Activated T-cell treated with anti-CD3 and anti-CD28 coated beads, Interleukin-2, amount 50 U/mL, for 1 hour (primary cell): Measurements from ENCODE around the gene SLC25A5.
A peak's percentile ranks its signal among the peaks of the same experiment; 100 is the strongest.
"Not testable (repeated sequence)": the region's sequence is repeated elsewhere in the genome, so short reads cannot be mapped to it uniquely, and the experiment has no call there.

Experiments used
- DNase-seq: peaks from one replicate; pipeline ENCODE4 v3.0.0-alpha.2; 2020

The SLC25A5 gene

DNA sequence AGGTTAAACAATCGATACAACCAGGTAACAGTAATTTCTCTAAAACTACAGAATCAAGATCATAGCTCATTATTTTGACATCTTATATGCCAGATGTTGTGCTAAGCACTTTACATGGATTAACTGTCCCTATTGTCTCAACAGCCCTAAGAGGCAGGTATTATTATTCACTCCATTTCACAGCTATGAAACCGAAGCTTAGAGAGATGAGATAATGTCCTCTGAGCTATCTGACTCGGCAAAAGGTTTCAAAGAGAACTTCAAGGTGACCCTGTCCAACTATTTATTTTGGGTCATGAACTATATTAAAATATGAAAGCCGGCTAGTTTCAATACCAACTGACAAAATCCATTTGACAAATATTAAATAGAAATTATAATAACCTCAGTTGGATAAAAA is 10.3 kb downstream of the SLC25A5 start:
- no peak for DNase-seq

DNA sequence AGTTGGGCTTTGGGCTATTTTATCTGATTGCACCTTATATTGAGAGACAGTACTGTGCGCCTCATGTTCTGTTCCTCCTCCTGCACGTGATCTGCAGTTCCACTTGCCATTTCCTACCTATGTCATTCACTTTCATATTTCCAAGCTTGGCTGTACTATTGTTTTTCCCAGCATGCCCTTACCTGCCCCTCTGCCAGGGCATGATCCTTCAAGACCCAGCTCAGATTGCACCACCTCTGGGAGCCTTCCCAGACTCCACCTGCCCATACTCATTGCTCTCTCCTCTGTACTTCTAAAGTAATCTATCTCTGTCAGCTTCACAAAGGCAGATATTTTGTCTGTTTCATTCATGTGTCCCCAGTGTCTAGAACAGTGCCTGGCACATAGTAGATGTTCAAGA is 11.6 kb downstream of the SLC25A5 start:
- DNase-seq, result no peak

DNA sequence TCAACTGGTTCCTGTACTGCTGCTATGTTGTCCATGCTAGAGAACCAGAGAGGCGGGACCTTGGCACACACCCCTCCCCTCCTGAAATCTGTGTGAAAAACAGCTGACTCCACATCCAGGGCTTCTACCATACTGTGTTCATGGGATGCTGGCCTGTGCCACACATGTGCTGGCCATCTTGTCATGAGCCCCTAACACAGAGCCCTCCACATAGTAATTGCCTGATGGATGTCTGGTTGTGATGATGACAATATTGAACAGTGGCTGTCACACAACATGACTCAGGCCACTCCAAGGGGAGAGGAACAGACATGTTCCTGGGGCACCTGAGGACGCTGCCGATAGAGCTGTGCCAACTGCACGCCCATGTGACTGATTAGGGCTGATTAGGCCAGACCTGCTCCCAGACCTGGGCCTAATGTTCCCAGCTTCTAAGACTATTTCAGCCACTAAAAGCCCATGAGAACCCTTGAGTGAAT is 13.1 kb downstream of the SLC25A5 start:
- no peak for DNase-seq

DNA sequence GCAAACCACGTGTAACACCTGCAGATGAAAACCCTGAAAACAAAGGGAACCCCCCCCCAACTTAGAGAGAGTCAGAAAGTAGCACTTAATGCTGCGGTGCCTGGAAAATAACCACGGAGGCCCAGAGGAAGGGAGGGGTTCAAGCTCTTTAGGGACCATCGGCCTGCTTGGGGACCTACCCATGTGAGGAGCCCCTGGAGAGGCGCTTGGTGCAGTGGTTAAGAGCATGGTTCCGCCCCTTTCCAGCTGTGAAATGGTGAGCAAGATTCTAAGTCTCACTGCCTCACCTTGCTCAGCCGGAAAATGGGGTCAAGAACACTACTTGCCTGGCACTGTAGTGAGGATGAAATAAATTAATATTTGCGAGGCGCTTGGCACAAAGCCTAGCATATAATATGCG is 13.8 kb downstream of the SLC25A5 start:
- no peak for DNase-seq

DNA sequence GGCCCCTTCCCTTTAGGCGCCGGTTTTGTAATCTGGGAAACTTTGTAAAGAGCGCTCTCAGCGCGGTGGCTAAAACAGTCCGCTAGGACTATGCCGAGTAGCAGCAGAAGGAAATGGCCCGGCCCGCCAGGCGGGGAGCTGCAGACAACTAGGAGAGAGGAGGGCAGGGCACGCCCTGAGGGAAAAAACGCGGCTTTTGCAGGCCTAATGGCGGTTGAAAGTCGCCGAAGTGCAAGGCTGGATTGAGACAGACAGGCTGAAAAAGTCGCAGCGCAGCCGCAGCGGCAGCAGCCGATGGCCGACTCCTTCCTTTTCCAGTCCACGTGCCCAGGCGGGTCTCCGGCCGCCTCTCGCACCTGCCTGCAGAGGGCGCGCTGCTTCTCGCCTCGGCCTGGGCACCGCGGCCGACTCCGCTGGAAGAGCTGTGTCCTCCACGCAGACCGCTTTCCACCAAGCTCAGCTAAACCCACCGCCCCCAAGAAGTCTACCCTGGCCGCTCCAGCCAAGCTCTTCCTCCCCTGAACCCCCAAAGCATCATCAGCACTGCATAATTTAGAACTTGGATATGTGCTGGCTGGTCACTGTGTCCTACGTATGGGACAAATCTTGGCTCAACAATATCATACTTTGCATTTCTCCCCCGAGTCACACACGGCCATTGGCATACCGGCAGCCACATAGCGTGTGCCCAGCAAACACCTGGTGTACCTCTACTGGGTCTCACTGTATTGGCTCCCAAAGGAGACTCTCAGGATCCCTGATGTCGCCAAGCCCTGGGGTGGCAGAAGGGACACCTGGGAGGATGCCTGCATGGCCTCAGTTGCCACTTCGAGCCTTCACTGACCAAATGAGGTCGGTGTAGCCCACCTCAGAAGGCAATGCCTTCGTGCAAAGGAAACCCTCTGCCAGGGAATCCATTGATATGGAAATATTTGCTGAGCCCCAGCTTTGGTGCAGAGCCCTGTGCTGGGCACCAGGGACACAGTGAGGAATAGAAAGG is 14.5 kb downstream of the SLC25A5 start:
- DNase-seq, result peak; percentile 71

DNA sequence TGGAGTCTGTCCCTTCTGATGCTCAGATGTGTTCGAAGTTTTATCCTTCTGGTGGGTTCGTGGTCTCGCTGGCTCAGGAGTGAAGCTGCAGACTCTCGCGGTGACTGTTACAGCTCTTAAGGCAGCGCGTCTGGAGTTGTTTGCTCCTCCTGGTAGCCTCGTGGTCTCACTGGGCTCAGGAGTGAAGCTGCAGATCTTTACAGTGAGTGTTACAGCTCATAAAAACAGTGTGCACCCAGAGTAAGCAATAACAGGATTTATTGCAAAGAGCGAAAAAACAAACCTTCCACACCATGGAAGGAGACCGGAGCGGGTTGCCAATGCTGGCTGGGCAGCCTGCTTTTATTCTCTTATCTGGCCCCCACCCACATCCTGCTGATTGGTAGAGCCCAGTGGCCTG is 18.5 kb downstream of the SLC25A5 start:
- no peak for DNase-seq

DNA sequence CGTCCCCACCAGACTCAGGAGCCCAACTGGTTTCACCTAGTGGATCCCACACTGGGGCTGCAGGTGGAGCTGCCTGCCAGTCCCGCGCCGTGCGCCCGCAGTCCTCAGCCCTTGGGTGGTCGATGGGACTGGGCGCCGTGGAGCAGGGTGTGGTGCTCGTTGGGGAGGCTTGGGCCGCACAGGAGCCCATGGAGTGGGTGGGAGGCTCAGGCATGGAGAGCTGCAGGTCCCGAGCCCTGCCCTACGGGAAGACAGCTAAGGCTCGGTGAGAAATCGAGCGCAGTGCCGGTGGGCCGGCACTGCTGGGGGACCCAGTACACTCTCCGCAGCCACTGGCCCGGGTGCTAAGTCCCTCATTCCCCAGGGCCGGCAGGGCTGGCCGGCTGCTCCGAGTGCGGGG is 19.5 kb downstream of the SLC25A5 start:
- not testable (repeated sequence) for DNase-seq

DNA sequence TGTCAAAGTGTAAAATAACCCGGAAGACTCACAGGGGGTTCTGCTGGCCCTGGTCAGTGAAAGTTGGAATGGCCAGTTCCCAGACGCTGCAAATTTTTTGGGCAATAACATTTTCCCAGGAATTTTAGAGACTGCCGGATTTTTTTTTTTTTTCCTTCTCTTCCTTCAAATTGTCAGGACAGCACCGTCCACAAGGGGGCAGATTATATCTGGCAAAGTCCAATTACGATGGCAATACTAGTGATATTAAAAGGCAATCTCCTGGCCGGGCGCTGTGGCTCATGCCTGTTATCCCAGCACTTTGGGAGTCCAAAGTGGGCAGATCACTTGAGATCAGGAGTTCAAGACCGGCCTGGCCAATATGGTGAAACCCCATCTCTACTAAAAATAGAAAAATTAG is 20.5 kb downstream of the SLC25A5 start:
- no peak for DNase-seq

DNA sequence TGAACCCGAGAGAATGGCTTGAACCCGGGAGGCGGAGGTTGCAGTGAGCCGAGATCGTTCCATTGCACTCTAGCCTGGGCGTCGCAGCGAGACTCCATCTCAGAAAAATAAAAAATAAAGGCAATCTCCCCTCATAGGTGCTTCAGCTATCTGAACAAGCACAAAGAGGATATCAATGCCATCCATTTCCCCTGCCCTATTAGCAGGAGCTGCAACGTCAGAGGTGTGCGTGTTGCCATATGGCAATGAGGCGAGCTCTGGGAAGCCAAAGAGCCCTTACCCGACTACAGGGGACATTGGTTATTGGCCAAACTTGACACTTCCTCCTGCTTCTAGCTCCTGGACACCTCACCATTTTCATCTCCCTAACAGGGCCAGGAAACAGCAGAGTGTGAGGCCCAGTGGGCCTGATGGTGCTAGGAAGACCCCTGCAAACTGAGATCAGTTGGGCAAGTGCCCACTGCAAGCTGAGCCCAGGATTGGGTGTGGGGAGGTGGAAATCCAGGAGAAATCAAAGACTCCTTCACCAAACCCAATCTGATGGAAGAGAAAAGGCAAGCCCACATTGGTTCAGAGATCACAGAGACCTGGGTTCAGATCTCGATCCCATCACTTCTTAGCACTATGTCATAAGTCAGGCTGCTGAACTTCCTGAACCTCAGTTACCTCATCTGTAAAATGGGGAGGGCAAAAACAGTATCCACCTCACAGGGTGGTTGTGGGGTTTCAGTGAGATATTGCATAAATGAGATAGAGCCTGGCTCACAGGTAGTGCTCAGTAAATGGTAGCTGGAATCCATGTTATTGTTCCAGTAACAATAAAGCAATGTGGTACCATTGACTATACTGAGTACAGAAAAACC is 21.2 kb downstream of the SLC25A5 start:
- no peak for DNase-seq

DNA sequence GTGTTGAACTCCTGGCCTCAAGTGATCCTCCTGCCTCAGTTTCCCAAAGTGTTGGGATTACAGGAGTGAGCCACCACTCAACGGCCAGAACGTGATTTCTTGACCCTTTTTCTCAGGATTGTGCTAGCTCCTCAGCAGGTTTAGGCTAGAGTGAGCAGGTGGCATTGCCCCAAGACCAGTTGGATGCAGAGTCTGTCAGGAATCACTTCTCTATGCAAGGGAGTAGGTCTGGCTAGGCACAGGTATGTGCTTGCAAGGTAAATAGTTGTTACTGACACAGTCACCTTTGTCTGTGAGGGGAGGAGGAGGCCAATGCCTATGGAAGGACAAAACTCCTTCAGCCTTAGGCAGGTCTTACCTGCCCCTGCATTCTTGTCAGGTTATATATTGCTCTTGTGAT is 24.2 kb downstream of the SLC25A5 start:
- DNase-seq, result no peak

DNA sequence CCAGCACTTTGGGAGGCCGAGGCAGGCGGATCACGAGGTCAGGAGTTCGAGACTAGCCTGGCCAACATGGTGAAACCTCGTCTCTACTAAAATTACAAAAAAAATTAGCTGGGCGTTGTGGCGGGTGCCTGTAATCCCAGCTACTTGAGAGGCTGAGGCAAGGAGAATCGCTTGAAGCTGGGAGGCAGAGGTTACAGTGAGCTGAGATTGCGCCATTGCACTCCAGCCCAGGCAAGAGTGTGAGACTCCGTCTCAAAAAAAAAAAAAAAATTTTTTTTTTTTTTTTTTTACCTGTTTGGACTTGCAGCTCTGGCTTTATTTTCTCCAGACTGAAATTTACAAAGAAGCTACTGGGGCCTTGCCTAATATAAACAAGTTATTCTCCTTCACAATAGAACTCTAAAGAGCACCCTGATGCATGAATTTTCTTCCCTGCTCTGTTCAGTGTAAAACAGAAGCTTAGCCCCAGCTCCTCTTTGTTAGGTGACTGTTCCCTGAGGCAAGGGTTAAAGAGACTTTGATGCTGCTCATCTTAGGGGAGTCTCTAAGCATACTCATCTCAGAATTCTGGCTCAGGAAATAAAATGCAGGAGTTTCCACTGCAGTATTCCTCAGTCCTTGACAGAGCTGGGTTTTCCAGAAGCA is 25.7 kb downstream of the SLC25A5 start:
- not testable (repeated sequence) for DNase-seq

DNA sequence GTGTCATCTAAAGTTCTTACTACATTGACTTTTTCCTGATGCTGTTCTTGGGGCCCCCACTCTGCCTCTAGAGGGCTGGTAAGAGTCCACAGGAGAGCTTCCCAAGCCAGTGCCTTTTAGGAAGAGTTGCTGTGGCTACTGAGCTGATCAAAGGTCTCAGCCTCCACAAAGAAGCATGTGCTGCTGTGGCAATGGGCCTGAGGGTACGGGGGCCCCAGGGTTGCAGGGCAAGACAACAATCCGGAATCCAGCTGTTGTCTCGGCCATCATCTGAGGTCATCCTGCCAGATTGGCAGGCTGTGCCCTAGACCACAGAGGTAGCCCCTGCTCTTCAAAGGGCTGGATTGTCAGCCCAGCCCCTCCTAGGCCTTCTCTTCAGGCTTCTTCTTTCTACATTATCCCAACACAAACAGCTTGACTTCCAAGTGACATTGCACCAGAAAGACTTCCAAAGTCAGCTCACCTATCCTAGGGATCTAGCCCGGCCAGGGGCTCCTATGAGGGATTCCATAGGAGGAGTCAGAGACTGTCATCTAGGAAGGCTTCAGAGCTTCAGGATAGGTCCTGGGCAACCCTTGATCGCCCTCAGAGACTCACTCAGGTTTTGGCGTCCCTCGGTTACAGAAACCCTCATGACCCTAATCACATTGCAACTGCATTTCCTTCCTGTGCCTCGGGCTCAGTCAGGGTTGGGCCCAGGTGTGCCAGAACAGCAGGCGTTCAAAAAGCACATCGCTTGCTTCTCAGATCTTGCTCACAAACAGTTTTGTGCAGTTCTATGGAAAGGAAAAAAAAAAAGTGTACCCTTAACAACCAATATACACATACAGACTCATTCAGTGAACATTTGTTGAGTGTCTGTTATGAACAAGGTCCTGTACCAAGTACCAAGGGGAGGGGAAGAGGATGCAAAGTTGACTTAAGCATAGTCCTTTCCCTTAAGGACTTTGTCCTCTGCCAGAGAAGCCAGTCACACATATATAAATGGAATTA is 27.8 kb downstream of the SLC25A5 start:
- no peak for DNase-seq

DNA sequence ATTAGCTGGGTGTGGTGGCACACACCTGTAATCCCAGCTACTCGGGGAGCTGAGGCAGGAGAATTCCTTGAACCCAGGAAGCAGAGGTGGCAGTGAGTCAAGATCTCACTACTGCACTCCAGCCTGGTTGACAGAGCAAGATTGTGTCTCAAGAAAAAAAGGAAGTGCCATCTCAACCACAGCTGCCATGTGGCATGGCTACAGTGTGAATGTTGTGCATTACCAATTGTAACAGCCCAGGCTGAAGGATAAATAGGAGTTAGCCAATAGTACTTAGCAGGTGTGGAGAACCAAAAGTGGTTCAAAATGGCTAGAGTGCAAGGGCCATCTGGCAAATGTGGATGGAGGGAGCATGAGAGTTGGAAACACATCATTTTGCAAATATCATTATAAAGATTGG is 28.9 kb downstream of the SLC25A5 start:
- DNase-seq, result no peak

DNA sequence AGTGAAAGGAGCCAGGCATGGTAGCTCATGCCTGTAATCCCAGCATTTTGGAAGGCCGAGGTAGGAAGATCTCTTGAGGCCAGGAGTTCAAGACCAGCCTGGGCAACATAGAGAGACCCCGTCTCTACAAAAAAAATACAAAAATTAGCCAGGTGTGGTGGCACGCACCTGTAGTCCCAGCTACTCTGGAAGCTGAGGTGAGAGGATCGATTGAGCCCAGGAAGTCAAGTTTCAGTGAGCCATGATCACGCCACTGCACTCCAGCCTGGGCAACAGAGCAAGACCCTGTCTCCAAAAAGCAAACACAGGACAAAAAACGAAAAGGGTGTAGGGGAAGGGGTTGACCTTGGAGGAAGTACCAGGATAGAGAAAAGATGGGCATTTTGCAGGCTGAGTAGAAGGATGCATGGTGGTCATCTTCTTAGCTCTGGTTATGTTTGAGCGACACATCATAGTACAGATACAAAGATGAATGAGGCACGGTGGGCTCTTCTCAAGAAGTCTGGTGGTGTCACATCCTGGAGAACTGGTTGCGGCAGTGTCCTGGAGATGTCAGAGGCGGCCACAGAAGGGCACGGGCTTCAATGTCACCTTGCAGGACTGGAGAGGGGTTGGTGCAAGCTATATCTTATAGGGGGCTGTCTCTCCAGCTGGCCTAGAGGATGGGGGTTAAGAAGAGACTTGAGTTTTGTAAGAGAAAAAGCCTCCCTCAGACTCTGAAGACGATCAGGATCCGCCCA is 32.0 kb downstream of the SLC25A5 start:
- no peak for DNase-seq

DNA sequence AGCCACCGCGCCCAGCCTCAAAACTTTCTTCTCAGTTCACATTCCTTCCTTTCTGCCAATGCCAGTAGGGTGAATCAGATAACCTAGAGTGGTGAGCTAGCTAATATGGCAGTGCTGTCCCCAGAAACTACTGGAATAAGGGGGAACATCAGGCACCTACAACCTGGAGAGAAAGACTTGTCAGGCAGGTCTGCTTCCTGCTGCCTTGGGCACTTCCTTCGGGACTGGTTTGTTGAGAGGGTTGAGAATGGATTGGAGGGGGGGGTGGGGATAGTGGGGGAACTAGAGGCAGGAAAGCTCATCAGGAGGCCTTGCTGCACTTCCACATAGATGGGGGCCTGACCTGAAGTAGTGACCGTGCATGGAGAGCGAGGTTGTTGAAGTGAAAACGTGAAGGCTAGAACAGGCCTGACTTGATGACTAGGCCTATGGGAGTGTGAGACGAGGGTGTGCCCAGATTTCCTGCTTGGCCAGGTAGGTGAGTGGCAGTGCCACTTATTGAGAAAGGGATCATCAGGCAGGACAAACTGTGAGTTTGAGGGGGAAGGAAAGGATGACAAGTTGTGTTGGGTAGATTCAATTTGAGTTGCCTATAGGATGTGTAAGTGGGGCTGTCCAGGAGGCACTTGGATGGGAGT is 33.4 kb downstream of the SLC25A5 start:
- DNase-seq, result no peak

DNA sequence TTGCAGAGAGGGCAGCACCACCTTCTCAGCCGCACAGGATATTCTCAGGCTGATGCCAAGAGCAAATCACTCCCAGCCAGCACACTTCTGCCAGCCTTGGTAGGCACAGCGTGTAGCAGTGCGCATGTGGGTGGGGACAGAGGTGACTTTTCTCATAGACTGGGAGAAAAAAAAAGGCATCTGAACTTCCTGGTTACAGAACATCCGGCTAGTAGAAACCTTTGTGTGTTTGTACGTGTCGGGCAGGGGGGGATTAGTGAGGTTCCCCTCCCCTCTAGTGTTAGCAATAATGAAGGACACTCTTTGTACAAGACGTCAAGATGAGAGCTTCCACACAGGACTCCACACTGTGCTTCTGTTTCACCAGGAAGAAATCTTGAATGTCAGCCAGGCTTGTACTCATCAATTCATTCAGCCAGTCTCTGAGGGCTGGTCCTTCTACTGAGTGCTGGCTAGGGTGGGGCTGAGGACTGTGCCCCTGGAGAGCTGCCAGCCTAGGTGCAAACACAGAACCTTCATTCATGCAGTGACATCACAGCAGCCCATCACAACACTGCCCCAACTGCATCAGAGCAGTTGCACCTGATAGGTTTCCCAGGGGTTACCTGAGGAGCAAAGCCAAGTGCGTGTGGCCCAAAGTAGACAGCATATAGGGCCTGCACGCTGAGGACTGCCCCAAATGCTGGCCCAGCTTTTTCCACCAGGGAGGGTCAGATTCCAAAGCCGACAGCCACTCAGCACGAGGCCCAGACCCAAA is 34.7 kb downstream of the SLC25A5 start:
- DNase-seq, result no peak

DNA sequence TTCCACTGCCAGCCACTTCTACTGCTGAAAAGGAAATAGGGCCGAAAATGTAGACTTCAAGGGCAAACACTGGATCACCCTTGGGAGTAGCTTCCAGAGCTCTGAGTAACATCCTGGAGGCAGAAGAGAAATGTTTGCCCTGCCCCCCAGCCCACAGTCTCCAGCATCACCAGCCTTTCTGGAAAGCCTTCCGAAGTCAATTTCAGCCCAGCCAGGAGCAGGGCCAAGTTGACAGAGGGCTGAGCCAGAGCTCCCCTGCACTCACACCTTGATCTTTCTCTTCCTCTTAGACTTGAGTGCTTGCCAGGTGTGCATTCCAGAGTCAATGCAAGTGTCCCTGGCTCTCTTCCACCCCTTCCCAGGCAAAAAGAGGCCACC is 35.2 kb downstream of the SLC25A5 start:
- no peak for DNase-seq

DNA sequence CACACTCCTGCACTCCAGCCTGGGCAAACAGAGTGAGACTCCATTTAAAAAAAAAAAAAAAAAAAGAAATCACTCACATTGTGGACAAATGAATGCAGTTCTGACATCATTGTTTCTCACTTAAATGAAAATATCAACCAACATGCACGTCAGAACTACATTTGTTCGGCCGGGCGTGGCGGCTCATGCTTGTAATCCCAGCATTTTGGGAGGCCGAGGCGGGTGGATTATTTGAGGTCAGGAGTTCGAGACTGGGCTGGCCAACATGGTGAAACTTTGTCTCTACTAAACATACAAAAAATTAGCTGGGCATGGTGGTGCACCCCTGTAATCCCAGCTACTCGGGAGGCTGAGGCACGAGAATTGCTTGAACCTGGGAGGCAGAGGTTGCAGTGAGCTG is 36.9 kb downstream of the SLC25A5 start:
- not testable (repeated sequence) for DNase-seq

DNA sequence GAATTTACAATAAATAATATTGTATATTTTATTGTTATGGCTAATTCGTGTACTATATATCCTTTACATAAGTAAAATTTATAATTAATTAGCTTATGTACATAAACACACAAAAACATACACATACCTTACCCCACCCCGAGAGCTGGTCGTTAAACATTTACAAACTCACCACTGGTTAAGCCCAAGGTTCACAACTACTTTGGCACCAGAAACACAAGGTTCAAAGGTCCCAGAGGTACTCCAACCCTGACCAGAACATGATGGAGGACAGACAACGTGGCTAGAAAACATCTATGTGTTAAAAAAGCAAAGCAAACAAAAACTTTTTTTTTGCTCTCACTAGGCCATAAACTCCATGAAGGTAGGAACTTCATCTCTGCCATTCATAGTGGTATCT is 37.7 kb downstream of the SLC25A5 start:
- DNase-seq, result no peak

DNA sequence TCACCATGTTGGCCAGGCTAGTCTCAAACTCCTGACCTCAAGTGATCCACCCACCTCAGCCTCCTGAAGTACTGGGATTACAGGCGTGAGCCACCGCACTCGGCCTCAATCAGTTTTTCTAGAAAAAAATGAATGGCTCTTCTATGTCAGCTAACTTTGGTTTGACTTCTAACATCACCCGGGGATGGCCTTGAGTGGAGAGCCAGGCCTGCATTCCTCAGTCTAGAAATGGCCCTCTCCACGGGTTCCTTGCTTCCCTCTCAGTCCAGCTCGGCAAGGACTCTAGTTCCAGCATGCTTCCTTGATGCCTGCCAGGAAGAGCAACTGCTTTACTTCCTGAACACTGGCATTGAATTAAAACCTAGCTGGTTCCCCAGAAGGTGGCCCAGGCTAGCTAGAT is 39.0 kb downstream of the SLC25A5 start:
- DNase-seq, result no peak
